GM21515 (cell line): ENCODE measurements around the gene RASGRF1.

Experiments used
- ATAC-seq: cut with Tn5 transposase; IDR thresholded peaks from one replicate; pipeline ENCODE4 v1.9.1; 2021; ENCODE audit not compliant: unreplicated experiment

Gene RASGRF1

GRCh38 chr15:79099692-79100091 lies 9.1 kb upstream of the RASGRF1 start:
- ATAC-seq: no peak

GRCh38 chr15:79094611-79095021 lies 4.0 kb upstream of the RASGRF1 start:
- ATAC-seq: no peak

GRCh38 chr15:79093352-79093935 lies 2.9 kb upstream of the RASGRF1 start:
- ATAC-seq: no peak

GRCh38 chr15:79092382-79092781 lies 1.8 kb upstream of the RASGRF1 start:
- no peak for ATAC-seq

GRCh38 chr15:79091204-79091867 lies 756 bp upstream of the RASGRF1 start:
- ATAC-seq: no peak

GRCh38 chr15:79089890-79090486 lies 592 bp downstream of the RASGRF1 start:
- no peak for ATAC-seq

- no peak for ATAC-seq
Measured at GRCh38 chr15:79089331-79089889, 1.2 kb downstream of the RASGRF1 start.

- no peak for ATAC-seq
Measured at GRCh38 chr15:79088426-79089205, 2.0 kb downstream of the RASGRF1 start.

- ATAC-seq: no peak
Measured at GRCh38 chr15:79086814-79087213, 3.8 kb downstream of the RASGRF1 start.

- ATAC-seq: no peak
Measured at GRCh38 chr15:79084308-79084968, 6.1 kb downstream of the RASGRF1 start.

GRCh38 chr15:79083154-79083553 lies 7.4 kb downstream of the RASGRF1 start:
- no peak for ATAC-seq

- ATAC-seq: no peak
Measured at GRCh38 chr15:79082363-79083070, 8.1 kb downstream of the RASGRF1 start.

GRCh38 chr15:79078763-79079410 lies 11.7 kb downstream of the RASGRF1 start:
- no peak for ATAC-seq

- ATAC-seq: no peak
Measured at GRCh38 chr15:79078003-79078402, 12.6 kb downstream of the RASGRF1 start.

- no peak for ATAC-seq
Measured at GRCh38 chr15:79076661-79077060, 13.9 kb downstream of the RASGRF1 start.

- ATAC-seq: no peak
Measured at GRCh38 chr15:79075256-79075655, 15.3 kb downstream of the RASGRF1 start.

GRCh38 chr15:79073336-79073735 lies 17.2 kb downstream of the RASGRF1 start:
- no peak for ATAC-seq

- no peak for ATAC-seq
Measured at GRCh38 chr15:79071901-79072300, 18.7 kb downstream of the RASGRF1 start.

GRCh38 chr15:79068790-79069189 lies 21.8 kb downstream of the RASGRF1 start:
- ATAC-seq: no peak

GRCh38 chr15:79067969-79068368 lies 22.6 kb downstream of the RASGRF1 start:
- no peak for ATAC-seq
